Measurements from ENCODE around the gene HLX.

GRCh38 chr1:220838578-220838977, 40.7 kb upstream of the HLX start:
- TF ChIP-seq EP300 (IDR thresholded peaks at IDR 0.05) (no peak), CTCF (IDR thresholded peaks at IDR 0.05) (no peak), POLR2A (IDR thresholded peaks at IDR 0.05) (no peak)

Data from tibial nerve (tissue), 4 donors.